ENCODE results near the gene ACAT1.
"Not testable (repeated sequence)": the region's sequence is repeated elsewhere in the genome, so short reads cannot be mapped to it uniquely, and the experiment has no call there.

ACAT1 gene

GRCh38 chr11:108154591-108154990 is 33.2 kb downstream of the ACAT1 start:
- Histone ChIP-seq H2AFZ (ENCODE audit: low read depth, low read length, severe bottlenecking) (no peak overlapping the region), H3F3A (ENCODE audit: insufficient read depth) (peaks cover 16% of the 10 kb centered on the region; the same call in 1 of the 2 replicates), H3K27me3 (ENCODE audit: low read length) (no peaks in the 10 kb centered on the region), H3K9me3 (ENCODE audit: insufficient read depth, low read length) (no peaks in the 10 kb centered on the region), H3K27ac (ENCODE audit: low read depth, low read length) (no peak overlapping the region), H3K79me2 (ENCODE audit: insufficient read depth, low read length) (no peaks in the 10 kb centered on the region), H3K9ac (ENCODE audit: low read length) (no peak overlapping the region), H4K20me1 (ENCODE audit: low read depth, low read length) (no peaks in the 10 kb centered on the region), H3K4me2 (ENCODE audit: low read depth, low read length, poor library complexity, severe bottlenecking) (no peak overlapping the region), H3K4me3 (ENCODE audit: insufficient read depth, low read length, poor library complexity, severe bottlenecking) (no peak overlapping the region), H3K9me2 (replicated peaks; ENCODE audit: insufficient read depth, low read length) (no peaks in the 10 kb centered on the region), H3K36me3 (ENCODE audit: low read length) (peaks cover 58% of the 10 kb centered on the region)
- TF ChIP-seq CTCF (IDR thresholded peaks at IDR 0.05; ENCODE audit: insufficient read depth, low read length, poor library complexity, severe bottlenecking) = no peak
- no peak for TF ChIP-seq EZH2phosphoT487 (conservative IDR thresholded peaks at IDR 0.05; ENCODE audit: low read length)

GRCh38 chr11:108160970-108161566 is 39.7 kb downstream of the ACAT1 start:
- Histone ChIP-seq H3K9me2 (replicated peaks; ENCODE audit: insufficient read depth, low read length) (no peaks in the 10 kb centered on the region), H4K20me1 (ENCODE audit: low read depth, low read length) (no peaks in the 10 kb centered on the region; the same call in 1 of the 2 replicates), H3K4me2 (ENCODE audit: low read depth, low read length, poor library complexity, severe bottlenecking) (no peak overlapping the region), H3K4me3 (ENCODE audit: insufficient read depth, low read length, poor library complexity, severe bottlenecking) (no peak overlapping the region), H3K9ac (ENCODE audit: low read length) (no peak overlapping the region), H2AFZ (ENCODE audit: low read depth, low read length, severe bottlenecking) (no peak overlapping the region), H3K27ac (ENCODE audit: low read depth, low read length) (peak overlapping the region; percentile 50), H3K36me3 (ENCODE audit: low read length) (peaks cover 56% of the 10 kb centered on the region), H3F3A (ENCODE audit: insufficient read depth) (peaks cover 31% of the 10 kb centered on the region), H3K9me3 (ENCODE audit: insufficient read depth, low read length) (no peaks in the 10 kb centered on the region), H3K79me2 (ENCODE audit: insufficient read depth, low read length) (no peaks in the 10 kb centered on the region), H3K27me3 (ENCODE audit: low read length) (no peaks in the 10 kb centered on the region)
- no peak for TF ChIP-seq EZH2phosphoT487 (conservative IDR thresholded peaks at IDR 0.05; ENCODE audit: low read length)
- no peak for TF ChIP-seq CTCF (IDR thresholded peaks at IDR 0.05; ENCODE audit: insufficient read depth, low read length, poor library complexity, severe bottlenecking)

- not testable (repeated sequence) for H3K4me3 ChIP-seq (ENCODE audit: insufficient read depth, low read length, poor library complexity, severe bottlenecking); H3K4me2 ChIP-seq (ENCODE audit: low read depth, low read length, poor library complexity, severe bottlenecking); H3K27me3 ChIP-seq (ENCODE audit: low read length); H3K79me2 ChIP-seq (ENCODE audit: insufficient read depth, low read length); H2AFZ ChIP-seq (ENCODE audit: low read depth, low read length, severe bottlenecking); H3K27ac ChIP-seq (ENCODE audit: low read depth, low read length); H3K9me3 ChIP-seq (ENCODE audit: insufficient read depth, low read length); H3K9me2 ChIP-seq (replicated peaks; ENCODE audit: insufficient read depth, low read length); H3K9ac ChIP-seq (ENCODE audit: low read length); H4K20me1 ChIP-seq (ENCODE audit: low read depth, low read length)
- Histone ChIP-seq H3F3A (ENCODE audit: insufficient read depth) (peaks cover 19% of the 10 kb centered on the region), H3K36me3 (ENCODE audit: low read length) (peaks cover 56% of the 10 kb centered on the region)
These were observed 41.5 kb downstream of the ACAT1 start for GRCh38 chr11:108162878-108163277.

GRCh38 chr11:108167624-108168023 is 46.3 kb downstream of the ACAT1 start:
- Histone ChIP-seq H2AFZ (ENCODE audit: low read depth, low read length, severe bottlenecking) (no peak overlapping the region), H3K4me2 (ENCODE audit: low read depth, low read length, poor library complexity, severe bottlenecking) (no peak overlapping the region), H3K9me2 (replicated peaks; ENCODE audit: insufficient read depth, low read length) (no peaks in the 10 kb centered on the region), H3K4me3 (ENCODE audit: insufficient read depth, low read length, poor library complexity, severe bottlenecking) (no peak overlapping the region), H3K27ac (ENCODE audit: low read depth, low read length) (no peak overlapping the region), H3K9me3 (ENCODE audit: insufficient read depth, low read length) (no peaks in the 10 kb centered on the region), H3F3A (ENCODE audit: insufficient read depth) (no peaks in the 10 kb centered on the region; the same call in 1 of the 2 replicates), H3K9ac (ENCODE audit: low read length) (no peak overlapping the region), H3K27me3 (ENCODE audit: low read length) (no peaks in the 10 kb centered on the region), H3K79me2 (ENCODE audit: insufficient read depth, low read length) (no peaks in the 10 kb centered on the region), H4K20me1 (ENCODE audit: low read depth, low read length) (no peaks in the 10 kb centered on the region; the same call in 1 of the 2 replicates), H3K36me3 (ENCODE audit: low read length) (peaks cover 52% of the 10 kb centered on the region)
- TF ChIP-seq EZH2phosphoT487 (conservative IDR thresholded peaks at IDR 0.05; ENCODE audit: low read length) (no peak), CTCF (IDR thresholded peaks at IDR 0.05; ENCODE audit: insufficient read depth, low read length, poor library complexity, severe bottlenecking) (no peak)
